ENCODE results near the gene HOMER2.

DNA sequence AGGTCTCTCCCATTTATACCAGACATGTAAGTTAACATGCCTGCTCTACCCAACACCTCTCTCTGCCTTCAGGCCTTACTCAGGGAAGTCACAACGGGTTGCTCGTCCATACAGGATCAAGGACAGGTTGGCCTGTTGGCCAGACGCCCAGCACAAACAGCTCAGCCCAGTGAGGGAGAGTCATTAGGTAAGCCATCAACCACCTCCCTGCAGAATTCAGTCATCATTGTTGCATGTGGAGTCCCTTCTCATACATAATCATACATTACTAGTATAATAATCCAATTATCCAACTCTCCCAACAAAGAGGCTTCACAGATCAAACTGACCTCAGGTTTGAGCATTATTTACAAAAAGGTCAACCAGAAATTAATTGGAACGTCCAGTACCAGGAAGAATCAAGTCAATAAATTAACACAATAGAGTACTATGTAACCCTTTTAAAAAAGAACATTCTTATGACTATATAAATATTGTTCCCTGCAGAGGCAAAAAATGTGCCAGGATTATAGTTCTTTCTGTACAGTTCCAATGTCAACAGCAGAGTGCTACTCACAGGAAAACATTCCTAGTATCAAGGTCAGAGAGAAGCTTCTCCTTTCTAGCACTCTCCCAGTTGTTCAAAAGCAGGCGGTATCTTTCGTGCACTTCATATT lies 33.2 kb downstream of the HOMER2 start:
- TF ChIP-seq, protein P1, sequence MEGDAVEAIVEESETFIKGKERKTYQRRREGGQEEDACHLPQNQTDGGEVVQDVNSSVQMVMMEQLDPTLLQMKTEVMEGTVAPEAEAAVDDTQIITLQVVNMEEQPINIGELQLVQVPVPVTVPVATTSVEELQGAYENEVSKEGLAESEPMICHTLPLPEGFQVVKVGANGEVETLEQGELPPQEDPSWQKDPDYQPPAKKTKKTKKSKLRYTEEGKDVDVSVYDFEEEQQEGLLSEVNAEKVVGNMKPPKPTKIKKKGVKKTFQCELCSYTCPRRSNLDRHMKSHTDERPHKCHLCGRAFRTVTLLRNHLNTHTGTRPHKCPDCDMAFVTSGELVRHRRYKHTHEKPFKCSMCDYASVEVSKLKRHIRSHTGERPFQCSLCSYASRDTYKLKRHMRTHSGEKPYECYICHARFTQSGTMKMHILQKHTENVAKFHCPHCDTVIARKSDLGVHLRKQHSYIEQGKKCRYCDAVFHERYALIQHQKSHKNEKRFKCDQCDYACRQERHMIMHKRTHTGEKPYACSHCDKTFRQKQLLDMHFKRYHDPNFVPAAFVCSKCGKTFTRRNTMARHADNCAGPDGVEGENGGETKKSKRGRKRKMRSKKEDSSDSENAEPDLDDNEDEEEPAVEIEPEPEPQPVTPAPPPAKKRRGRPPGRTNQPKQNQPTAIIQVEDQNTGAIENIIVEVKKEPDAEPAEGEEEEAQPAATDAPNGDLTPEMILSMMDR (IDR thresholded peaks at IDR 0.05) = no peak
- peak; percentile 90 for TF ChIP-seq POLR2AphosphoS5 (IDR thresholded peaks at IDR 0.05)
- TF ChIP-seq POLR2A (IDR thresholded peaks at IDR 0.05) = no peak

All from prostate gland (tissue), 2 donors.